K562 (cell line): ENCODE results near the gene SYNGR3. TPM values are rescaled to one million over a fixed set of nuclear protein-coding genes. Genes with fewer than 3 reads are reported as not detected.

ENCODE experiments used
- ARID3B ChIP-seq: fragments of 250-450 bp; sonication (Bioruptor Pico); IDR thresholded peaks from 2 replicates; pipeline ENCODE4 v1.4.0; 2020; ENCODE audit warnings: borderline replicate concordance
- ATF7 ChIP-seq: fragments of 450-650 bp; IDR thresholded peaks from 2 replicates; pipeline ENCODE4 v1.7.1; 2014; ENCODE audit warnings: mild to moderate bottlenecking, moderate library complexity
- BCOR ChIP-seq: fragments of 450-650 bp; IDR thresholded peaks from 2 replicates; pipeline ENCODE4 v1.6.1; 2016
- BHLHE40 ChIP-seq: IDR thresholded peaks from 2 replicates; pipeline ENCODE4 v1.6.1; 2011; ENCODE audit warnings: low read length, improper control_type of control experiment
- BRD4 ChIP-seq: fragments of 200-600 bp; sonication (generic); IDR thresholded peaks from 2 replicates; pipeline ENCODE4 v1.6.1; 2017; ENCODE audit warnings: inconsistent platforms
- CBX5 ChIP-seq: IDR thresholded peaks from 2 replicates; pipeline ENCODE4 v1.6.1; 2014; ENCODE audit warnings: low read depth, borderline replicate concordance
- DACH1 ChIP-seq: fragments of 450-650 bp; IDR thresholded peaks from 2 replicates; pipeline ENCODE4 v1.6.1; 2018; ENCODE audit not compliant: partially characterized antibody
- ETV5 ChIP-seq: sonication (generic); formaldehyde crosslinking; IDR thresholded peaks from 2 replicates; pipeline ENCODE4 v1.4.0; 2020; ENCODE audit warnings: low read depth, mild to moderate bottlenecking, missing genetic modification reagents
- FOXK1 ChIP-seq: sonication (generic); formaldehyde crosslinking; IDR thresholded peaks from 2 replicates; pipeline ENCODE4 v1.8.0; 2022; ENCODE audit warnings: missing genetic modification reagents, mild to moderate bottlenecking, borderline replicate concordance
- HBP1 ChIP-seq: fragments of 450-650 bp; formaldehyde crosslinking; IDR thresholded peaks from 2 replicates; pipeline ENCODE4 v1.4.0; 2022; ENCODE audit warnings: missing genetic modification characterization
- HMG20B ChIP-seq: fragments of 250-450 bp; sonication (Bioruptor Pico); IDR thresholded peaks from 2 replicates; pipeline ENCODE4 v1.5.0; 2021; ENCODE audit warnings: mild to moderate bottlenecking
- JUN ChIP-seq, 2 experiments: sonication (generic) in 1 of 2; formaldehyde crosslinking in 1 of 2; IDR thresholded peaks; 2 replicates each; pipeline versions ENCODE4 v1.6.1 to v1.8.0; 2012 to 2022; ENCODE audit warnings: borderline replicate concordance in 2 of 2, mild to moderate bottlenecking in 2 of 2, improper control_type of control experiment in 1 of 2, low read depth in 1 of 2, low read length in 1 of 2, missing genetic modification reagents in 1 of 2
- NONO ChIP-seq, 2 experiments: fragments of 200-400 bp in 1 of 2; fragments of 450-650 bp in 1 of 2; formaldehyde crosslinking in 1 of 2; IDR thresholded peaks; 2 replicates each; pipeline ENCODE4 v1.6.1; 2017; ENCODE audit warnings: low read depth in 2 of 2, mild to moderate bottlenecking in 2 of 2, moderate library complexity in 2 of 2, low read length in 1 of 2
- PML ChIP-seq: IDR thresholded peaks from 2 replicates; pipeline ENCODE4 v1.6.1; 2012; ENCODE audit warnings: low read length, inconsistent platforms
- STAG1 ChIP-seq: sonication (generic); formaldehyde crosslinking; IDR thresholded peaks from 2 replicates; pipeline ENCODE4 v1.5.0; 2020; ENCODE audit warnings: missing genetic modification reagents, borderline replicate concordance
- TCF7L2 ChIP-seq: fragments of 150-350 bp; IDR thresholded peaks from 2 replicates; pipeline ENCODE4 v1.6.1; 2016; ENCODE audit warnings: low read depth, mild to moderate bottlenecking, low read length, moderate library complexity
- XRCC5 ChIP-seq: fragments of 200-400 bp; formaldehyde crosslinking; IDR thresholded peaks from 2 replicates; pipeline ENCODE4 v1.6.1; 2017; ENCODE audit warnings: low read depth, mild to moderate bottlenecking, low read length
- ZBTB17 ChIP-seq: fragments of 450-650 bp; formaldehyde crosslinking; IDR thresholded peaks from 2 replicates; pipeline ENCODE4 v1.4.0; 2020; ENCODE audit warnings: mild to moderate bottlenecking
- ZNF121 ChIP-seq: sonication (generic); formaldehyde crosslinking; conservative IDR thresholded peaks from 2 replicates; pipeline ENCODE4 v1.8.0; 2022; ENCODE audit warnings: missing genetic modification reagents
- ZNF165 ChIP-seq: fragments of 250-450 bp; sonication (Bioruptor Pico); IDR thresholded peaks from 2 replicates; pipeline ENCODE4 v1.4.0; 2020; ENCODE audit warnings: borderline replicate concordance
- ZNF778 ChIP-seq: fragments of 450-650 bp; formaldehyde crosslinking; IDR thresholded peaks from 2 replicates; pipeline ENCODE4 v1.4.0; 2020; ENCODE audit warnings: mild to moderate bottlenecking, moderate library complexity
- polyA plus RNA-seq, 8 experiments: library from polyadenylated mRNA; depleted of rRNA in 4 of 8; stranded (reverse) in 5 of 8; unstranded in 3 of 8; fragments of >200 nt; fragmentation: Nextera tagmentation in 2 of 8; fragmentation: Illumina TruSeq in 1 of 8; extraction: Ambion mirVana in 2 of 8; extraction: Trizol in 1 of 8; gene quantifications; 2 replicates each; pipeline versions ENCODE4 v1.2.1 to v1.2.3, GENCODE V29; 2011 to 2014; ENCODE audit warnings: inconsistent platforms in 1 of 8, missing spikeins in 1 of 8
- total RNA-seq, 7 experiments: library from RNA; depleted of rRNA in 6 of 7; stranded (reverse); fragments of >200 nt in 6 of 7; fragmentation: Illumina TruSeq in 2 of 7; extraction: Trizol in 2 of 7; gene quantifications; 2 replicates each; pipeline versions ENCODE4 v1.2.1 to v1.2.3, GENCODE V29; 2011 to 2021; ENCODE audit warnings: low replicate concordance in 1 of 7
- TF ChIP-seq, protein P1 (sequence below): fragments of 250-450 bp; sonication (Bioruptor Pico); IDR thresholded peaks from 2 replicates; pipeline ENCODE4 v1.8.0; 2021; ENCODE audit warnings: moderate library complexity, mild to moderate bottlenecking, inconsistent platforms
- TF ChIP-seq, protein P2 (sequence below): fragments of 450-650 bp; IDR thresholded peaks from 2 replicates; pipeline ENCODE4 v1.6.1; 2017; ENCODE audit warnings: mild to moderate bottlenecking, moderate library complexity

The SYNGR3 gene
- total and polyA plus RNA-seq, 9 of the 15 experiments (the other 6 are each of a cell fraction or from before 2014, with no cell fraction given), result 3.7 to 69.2 (median 36.3) TPM

GRCh38 chr16:1942047-1942809 is 47.5 kb upstream of the SYNGR3 start (continued):
- no peak for TF ChIP-seq XRCC5
- TF ChIP-seq NONO (IDR thresholded peaks at IDR 0.05; ENCODE audit: low read depth in 2 of 2, low read length in 1 of 2), result 0 out of 4 replicates have a peak, but pooled peaks of 1 of the 2 experiments have one; percentile 15
- TF ChIP-seq FOXK1 (CRISPR knock-in tag), result no peak
- TF ChIP-seq STAG1, result 0 out of 2 replicates have a peak, but pooled peaks have one; percentile 16
- TF ChIP-seq PML, result no peak
- no peak for TF ChIP-seq BRD4
- TF ChIP-seq ZNF121 (CRISPR knock-in tag), result no peak
- TF ChIP-seq, protein P1, sequence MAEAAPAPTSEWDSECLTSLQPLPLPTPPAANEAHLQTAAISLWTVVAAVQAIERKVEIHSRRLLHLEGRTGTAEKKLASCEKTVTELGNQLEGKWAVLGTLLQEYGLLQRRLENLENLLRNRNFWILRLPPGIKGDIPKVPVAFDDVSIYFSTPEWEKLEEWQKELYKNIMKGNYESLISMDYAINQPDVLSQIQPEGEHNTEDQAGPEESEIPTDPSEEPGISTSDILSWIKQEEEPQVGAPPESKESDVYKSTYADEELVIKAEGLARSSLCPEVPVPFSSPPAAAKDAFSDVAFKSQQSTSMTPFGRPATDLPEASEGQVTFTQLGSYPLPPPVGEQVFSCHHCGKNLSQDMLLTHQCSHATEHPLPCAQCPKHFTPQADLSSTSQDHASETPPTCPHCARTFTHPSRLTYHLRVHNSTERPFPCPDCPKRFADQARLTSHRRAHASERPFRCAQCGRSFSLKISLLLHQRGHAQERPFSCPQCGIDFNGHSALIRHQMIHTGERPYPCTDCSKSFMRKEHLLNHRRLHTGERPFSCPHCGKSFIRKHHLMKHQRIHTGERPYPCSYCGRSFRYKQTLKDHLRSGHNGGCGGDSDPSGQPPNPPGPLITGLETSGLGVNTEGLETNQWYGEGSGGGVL (CRISPR knock-in tag), result no peak
- TF ChIP-seq ATF7, result 0 out of 2 replicates have a peak, but pooled peaks have one; percentile 13
- TF ChIP-seq ZNF165 (CRISPR knock-in tag), result no peak
- no peak for TF ChIP-seq DACH1
- TF ChIP-seq CBX5, result no peak
- TF ChIP-seq, protein P2, sequence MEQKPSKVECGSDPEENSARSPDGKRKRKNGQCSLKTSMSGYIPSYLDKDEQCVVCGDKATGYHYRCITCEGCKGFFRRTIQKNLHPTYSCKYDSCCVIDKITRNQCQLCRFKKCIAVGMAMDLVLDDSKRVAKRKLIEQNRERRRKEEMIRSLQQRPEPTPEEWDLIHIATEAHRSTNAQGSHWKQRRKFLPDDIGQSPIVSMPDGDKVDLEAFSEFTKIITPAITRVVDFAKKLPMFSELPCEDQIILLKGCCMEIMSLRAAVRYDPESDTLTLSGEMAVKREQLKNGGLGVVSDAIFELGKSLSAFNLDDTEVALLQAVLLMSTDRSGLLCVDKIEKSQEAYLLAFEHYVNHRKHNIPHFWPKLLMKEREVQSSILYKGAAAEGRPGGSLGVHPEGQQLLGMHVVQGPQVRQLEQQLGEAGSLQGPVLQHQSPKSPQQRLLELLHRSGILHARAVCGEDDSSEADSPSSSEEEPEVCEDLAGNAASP, result no peak
- TF ChIP-seq ARID3B (CRISPR knock-in tag), result no peak
- TF ChIP-seq TCF7L2, result no peak
- no peak for TF ChIP-seq BHLHE40
- TF ChIP-seq HBP1 (CRISPR knock-in tag), result no peak
- peak; percentile 33; the same call in 1 of the 2 replicates for TF ChIP-seq JUN (IDR thresholded peaks at IDR 0.05; ENCODE audit: borderline replicate concordance, low read depth, low read length)
- no peak for TF ChIP-seq JUN (CRISPR knock-in tag; IDR thresholded peaks at IDR 0.05; ENCODE audit: borderline replicate concordance)
- TF ChIP-seq ETV5 (CRISPR knock-in tag), result no peak
- TF ChIP-seq BCOR, result no peak
- no peak for TF ChIP-seq ZBTB17 (CRISPR knock-in tag)
- no peak for TF ChIP-seq ZNF778 (CRISPR knock-in tag)
- no peak for TF ChIP-seq HMG20B (CRISPR knock-in tag)
